ENCODE measurements around the gene RABGGTA.
"Not testable (repeated sequence)": the region's sequence is repeated elsewhere in the genome, so short reads cannot be mapped to it uniquely, and the experiment has no call there.

The RABGGTA gene

DNA sequence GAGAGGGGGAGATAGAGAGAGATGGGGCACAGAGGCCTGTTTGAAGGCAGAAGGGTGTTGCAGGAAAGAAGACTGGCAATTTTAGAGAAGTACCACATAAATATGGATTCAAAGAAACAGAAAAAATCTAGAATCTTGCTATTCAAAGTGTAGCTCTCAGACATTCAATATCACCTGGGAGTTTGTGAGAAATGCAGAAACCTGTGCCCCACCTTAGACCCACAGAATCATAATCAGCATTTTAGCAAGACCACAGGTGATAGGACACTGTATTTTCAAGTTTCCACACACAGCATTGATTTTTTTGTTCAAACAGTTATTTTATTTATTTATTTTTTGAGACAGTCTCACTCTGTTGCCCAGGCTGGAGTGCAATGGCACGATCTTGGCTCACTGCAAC is 42.5 kb downstream of the RABGGTA start:
- H3K4me1 Mint-ChIP-seq, result peaks cover 17% of the 10 kb centered on the region
- TF ChIP-seq, protein P1, sequence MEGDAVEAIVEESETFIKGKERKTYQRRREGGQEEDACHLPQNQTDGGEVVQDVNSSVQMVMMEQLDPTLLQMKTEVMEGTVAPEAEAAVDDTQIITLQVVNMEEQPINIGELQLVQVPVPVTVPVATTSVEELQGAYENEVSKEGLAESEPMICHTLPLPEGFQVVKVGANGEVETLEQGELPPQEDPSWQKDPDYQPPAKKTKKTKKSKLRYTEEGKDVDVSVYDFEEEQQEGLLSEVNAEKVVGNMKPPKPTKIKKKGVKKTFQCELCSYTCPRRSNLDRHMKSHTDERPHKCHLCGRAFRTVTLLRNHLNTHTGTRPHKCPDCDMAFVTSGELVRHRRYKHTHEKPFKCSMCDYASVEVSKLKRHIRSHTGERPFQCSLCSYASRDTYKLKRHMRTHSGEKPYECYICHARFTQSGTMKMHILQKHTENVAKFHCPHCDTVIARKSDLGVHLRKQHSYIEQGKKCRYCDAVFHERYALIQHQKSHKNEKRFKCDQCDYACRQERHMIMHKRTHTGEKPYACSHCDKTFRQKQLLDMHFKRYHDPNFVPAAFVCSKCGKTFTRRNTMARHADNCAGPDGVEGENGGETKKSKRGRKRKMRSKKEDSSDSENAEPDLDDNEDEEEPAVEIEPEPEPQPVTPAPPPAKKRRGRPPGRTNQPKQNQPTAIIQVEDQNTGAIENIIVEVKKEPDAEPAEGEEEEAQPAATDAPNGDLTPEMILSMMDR (IDR thresholded peaks at IDR 0.05; ENCODE audit: unreplicated experiment in 3 of 3), result no peak
- H3K36me3 Mint-ChIP-seq (ENCODE audit: low read depth), result peaks cover 11% of the 10 kb centered on the region
- H3K9me3 Mint-ChIP-seq, result no peaks in the 10 kb centered on the region
- peak overlapping the region in 2 of 3 experiments; percentile 54 to 67 for H3K4me3 Mint-ChIP-seq
- no peak overlapping the region for H3K27ac Mint-ChIP-seq
- H3K27me3 Mint-ChIP-seq (ENCODE audit: low read depth), result no peaks in the 10 kb centered on the region

DNA sequence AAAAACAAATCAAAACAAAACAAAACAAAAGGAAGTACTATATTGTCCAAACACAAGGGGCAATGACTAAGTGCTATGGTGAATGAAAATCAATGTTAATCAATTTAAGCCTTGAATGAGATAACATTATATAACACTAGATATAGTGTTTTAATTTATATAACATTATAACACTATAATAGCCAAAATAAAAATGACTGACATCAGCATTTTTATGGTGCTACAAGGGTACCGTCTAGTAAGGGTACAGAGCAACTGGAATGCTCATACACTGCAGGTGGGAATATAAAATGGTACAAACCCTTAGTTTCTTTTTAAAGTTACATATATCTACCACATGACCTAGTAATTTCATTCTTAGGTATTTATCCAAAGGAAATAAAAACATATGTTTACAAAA is 44.9 kb downstream of the RABGGTA start:
- peaks cover 6% of the 10 kb centered on the region for H3K4me1 Mint-ChIP-seq
- no peaks in the 10 kb centered on the region for H3K9me3 Mint-ChIP-seq
- no peaks in the 10 kb centered on the region for H3K27me3 Mint-ChIP-seq (ENCODE audit: low read depth)
- no peak overlapping the region for H3K27ac Mint-ChIP-seq
- H3K4me3 Mint-ChIP-seq, result no peak overlapping the region
- peaks cover 11% of the 10 kb centered on the region for H3K36me3 Mint-ChIP-seq (ENCODE audit: low read depth)
- TF ChIP-seq, protein P1 (IDR thresholded peaks at IDR 0.05; ENCODE audit: unreplicated experiment in 3 of 3), result no peak

DNA sequence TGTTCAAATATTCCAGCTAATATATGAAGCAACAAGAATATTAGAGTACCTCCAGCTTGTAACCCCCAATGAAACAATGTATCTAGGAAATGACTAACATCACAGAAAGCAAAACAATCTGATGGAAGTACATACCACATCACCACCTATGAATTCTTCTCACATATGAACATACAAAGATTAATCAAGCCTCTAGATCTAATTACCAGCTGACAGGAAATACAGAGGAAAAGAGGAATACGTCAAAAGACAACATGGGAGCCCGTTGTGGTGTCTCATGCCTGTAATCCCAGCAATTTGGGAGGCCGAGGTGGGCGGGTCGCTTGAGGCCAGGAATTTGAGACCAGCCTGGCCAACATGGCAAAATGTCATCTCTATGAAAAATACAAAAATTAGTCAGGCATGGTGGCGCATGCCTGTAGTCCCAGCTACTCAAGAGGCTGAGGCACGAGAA is 46.8 kb downstream of the RABGGTA start:
- TF ChIP-seq, protein P1 (IDR thresholded peaks at IDR 0.05; ENCODE audit: unreplicated experiment in 3 of 3), result no peak
- no peaks in the 10 kb centered on the region for H3K27me3 Mint-ChIP-seq (ENCODE audit: low read depth)
- no peaks in the 10 kb centered on the region for H3K4me1 Mint-ChIP-seq
- H3K36me3 Mint-ChIP-seq (ENCODE audit: low read depth), result peaks cover 11% of the 10 kb centered on the region
- no peak overlapping the region for H3K4me3 Mint-ChIP-seq
- H3K27ac Mint-ChIP-seq, result peak overlapping the region in 1 of 3 experiments; percentile 7
- H3K9me3 Mint-ChIP-seq, result no peaks in the 10 kb centered on the region

DNA sequence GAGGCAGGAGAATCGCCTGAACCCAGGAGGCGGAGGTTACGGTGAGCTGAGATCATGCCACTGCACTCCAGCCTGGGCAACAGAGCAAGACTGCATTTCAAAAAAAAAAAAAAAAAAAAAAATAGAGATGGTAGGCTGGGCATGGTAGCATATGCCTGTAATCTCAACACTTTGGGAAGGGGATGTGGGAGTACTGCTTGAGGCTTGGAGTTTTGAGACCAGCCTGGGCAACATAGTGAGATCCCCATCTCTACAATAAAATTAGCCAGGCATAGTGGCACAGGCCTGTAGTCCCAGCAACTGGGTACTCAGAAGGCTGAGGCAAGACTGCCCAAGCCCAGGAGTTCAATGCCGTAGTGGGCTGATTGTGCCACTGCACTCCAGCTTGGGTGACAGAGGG is 48.4 kb downstream of the RABGGTA start:
- not testable (repeated sequence) for H3K4me1 Mint-ChIP-seq; H3K9me3 Mint-ChIP-seq; H3K27me3 Mint-ChIP-seq (ENCODE audit: low read depth); H3K27ac Mint-ChIP-seq; H3K4me3 Mint-ChIP-seq
- peaks cover 13% of the 10 kb centered on the region for H3K36me3 Mint-ChIP-seq (ENCODE audit: low read depth)

DNA sequence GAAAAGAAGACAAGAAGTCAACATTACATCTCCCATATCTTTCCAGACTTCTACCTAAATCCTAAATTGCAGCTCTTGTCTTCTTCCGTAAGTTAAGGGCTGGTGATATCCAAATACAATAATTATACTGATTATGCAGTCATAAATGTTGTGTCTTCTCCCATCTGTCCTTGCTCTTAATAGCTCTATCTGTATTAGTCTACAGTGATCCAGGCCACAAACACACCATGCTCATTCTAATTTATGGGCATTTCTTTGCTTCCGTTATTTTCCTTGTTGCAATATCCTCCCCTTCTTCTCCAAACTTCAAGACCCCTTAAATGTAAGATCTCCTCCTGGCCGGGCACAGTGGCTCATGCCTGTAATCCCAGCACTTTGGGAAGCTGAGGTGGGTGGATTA is 51.9 kb downstream of the RABGGTA start:
- peaks cover 11% of the 10 kb centered on the region for H3K4me1 Mint-ChIP-seq
- H3K36me3 Mint-ChIP-seq (ENCODE audit: low read depth), result peaks cover 4% of the 10 kb centered on the region
- TF ChIP-seq, protein P1 (IDR thresholded peaks at IDR 0.05; ENCODE audit: unreplicated experiment in 3 of 3), result no peak
- peak overlapping the region in 1 of 3 experiments; percentile 14 for H3K4me3 Mint-ChIP-seq
- H3K27ac Mint-ChIP-seq, result no peak overlapping the region
- H3K27me3 Mint-ChIP-seq (ENCODE audit: low read depth), result no peaks in the 10 kb centered on the region
- H3K9me3 Mint-ChIP-seq, result no peaks in the 10 kb centered on the region

DNA sequence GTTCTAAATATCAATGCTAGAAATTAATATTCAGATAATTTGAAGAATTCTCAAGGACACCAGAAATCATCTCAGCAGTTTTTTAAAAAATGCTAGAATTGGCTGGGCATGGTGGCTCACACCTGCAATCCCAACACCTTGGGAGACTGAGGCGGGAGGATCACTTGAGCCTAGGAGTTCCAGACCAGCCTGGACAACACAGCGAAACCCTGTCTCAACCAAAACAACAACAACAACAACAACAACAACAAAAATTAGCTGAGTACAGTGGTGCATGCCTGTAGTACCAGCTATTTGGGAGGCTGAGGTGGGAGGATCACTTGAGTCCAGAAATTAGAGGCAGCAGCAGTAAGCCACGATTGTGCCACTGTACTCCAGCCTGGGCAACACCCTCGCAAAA is 52.3 kb downstream of the RABGGTA start:
- H3K4me1 Mint-ChIP-seq, result peaks cover 16% of the 10 kb centered on the region
- H3K27ac Mint-ChIP-seq, result no peak overlapping the region
- no peak overlapping the region for H3K4me3 Mint-ChIP-seq
- no peaks in the 10 kb centered on the region for H3K9me3 Mint-ChIP-seq
- TF ChIP-seq, protein P1 (IDR thresholded peaks at IDR 0.05; ENCODE audit: unreplicated experiment in 3 of 3), result no peak
- H3K27me3 Mint-ChIP-seq (ENCODE audit: low read depth), result no peaks in the 10 kb centered on the region
- H3K36me3 Mint-ChIP-seq (ENCODE audit: low read depth), result peaks cover 7% of the 10 kb centered on the region

DNA sequence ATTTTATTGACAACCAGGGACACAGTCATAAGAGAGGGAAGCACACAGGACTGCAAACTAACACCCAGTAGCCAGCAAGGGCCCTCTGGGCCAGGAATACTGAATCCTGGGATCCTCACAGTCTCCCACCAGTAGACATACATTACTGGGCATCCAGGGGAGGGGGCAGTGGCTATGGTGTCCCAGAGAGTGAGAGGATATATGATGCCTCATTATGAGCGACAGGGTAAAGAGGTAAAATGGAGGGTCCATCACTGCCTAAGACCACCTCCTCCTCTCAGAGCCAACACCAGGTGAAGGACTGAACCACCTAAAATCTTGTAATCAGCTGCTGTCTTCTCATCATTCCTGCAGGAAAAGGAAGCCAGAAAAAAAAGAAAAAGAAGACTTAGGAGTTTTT is 54.5 kb downstream of the RABGGTA start:
- Mint-ChIP-seq H3K4me3 (peak overlapping the region in 1 of 3 experiments; percentile 90), H3K36me3 (ENCODE audit: low read depth) (peaks cover 11% of the 10 kb centered on the region), H3K4me1 (peaks cover 28% of the 10 kb centered on the region)
- H3K27me3 Mint-ChIP-seq (ENCODE audit: low read depth); H3K27ac Mint-ChIP-seq; H3K9me3 Mint-ChIP-seq: not testable (repeated sequence)

Measured in nephron (organoid).